ENCODE results near the gene SLC25A4. TPM values are rescaled to one million over a fixed set of nuclear protein-coding genes. Genes with fewer than 3 reads are reported as not detected.
"Not testable (repeated sequence)": the region's sequence is repeated elsewhere in the genome, so short reads cannot be mapped to it uniquely, and the experiment has no call there.

The SLC25A4 gene
- total RNA-seq, 2 experiments from 2014 or later = 29.6 to 38.2 TPM

DNA sequence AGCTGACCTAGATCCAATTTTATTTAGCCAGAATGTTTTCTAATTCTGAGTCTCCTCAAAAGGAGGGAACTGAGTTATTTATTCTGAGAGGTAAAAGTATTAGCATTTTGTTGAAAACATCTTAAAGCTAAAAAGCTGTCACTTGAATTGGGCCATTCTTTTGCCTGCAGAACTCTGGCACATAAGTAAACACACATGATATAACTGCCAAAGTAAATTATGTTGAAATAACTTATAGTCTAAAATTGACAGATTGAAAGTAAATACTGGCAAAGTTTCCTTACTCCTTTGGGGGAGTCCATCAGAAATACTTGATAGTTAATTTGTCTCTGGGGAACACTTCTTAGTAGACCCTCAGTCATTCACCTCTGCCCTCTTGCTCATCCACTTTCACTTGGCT lies 38.3 kb upstream of the SLC25A4 start:
- intact Hi-C loops (cut with micrococcal nuclease; ENCODE audit: unreplicated experiment) = loop anchor here (5.0 kb wide), 1 partner anchor 77 kb away; no protein-coding TSS in a partner anchor
- no TSS peak for BruUV-seq (replicated peaks)
- no peak overlapping the region for H3K4me3 ChIP-seq (ENCODE audit: low read depth, low read length, poor library complexity, severe bottlenecking)
- H3K9me3 ChIP-seq (ENCODE audit: low read length) = no peaks in the 10 kb centered on the region
- POLR2A ChIA-PET = interaction anchor here (0.6 to 1.1 kb wide), 3 partner anchors 38 to 937 kb away, joined by 3 to 4 read pairs (median 4); partner anchors contain the start of gene SLC25A4
- TF ChIP-seq, protein P1, sequence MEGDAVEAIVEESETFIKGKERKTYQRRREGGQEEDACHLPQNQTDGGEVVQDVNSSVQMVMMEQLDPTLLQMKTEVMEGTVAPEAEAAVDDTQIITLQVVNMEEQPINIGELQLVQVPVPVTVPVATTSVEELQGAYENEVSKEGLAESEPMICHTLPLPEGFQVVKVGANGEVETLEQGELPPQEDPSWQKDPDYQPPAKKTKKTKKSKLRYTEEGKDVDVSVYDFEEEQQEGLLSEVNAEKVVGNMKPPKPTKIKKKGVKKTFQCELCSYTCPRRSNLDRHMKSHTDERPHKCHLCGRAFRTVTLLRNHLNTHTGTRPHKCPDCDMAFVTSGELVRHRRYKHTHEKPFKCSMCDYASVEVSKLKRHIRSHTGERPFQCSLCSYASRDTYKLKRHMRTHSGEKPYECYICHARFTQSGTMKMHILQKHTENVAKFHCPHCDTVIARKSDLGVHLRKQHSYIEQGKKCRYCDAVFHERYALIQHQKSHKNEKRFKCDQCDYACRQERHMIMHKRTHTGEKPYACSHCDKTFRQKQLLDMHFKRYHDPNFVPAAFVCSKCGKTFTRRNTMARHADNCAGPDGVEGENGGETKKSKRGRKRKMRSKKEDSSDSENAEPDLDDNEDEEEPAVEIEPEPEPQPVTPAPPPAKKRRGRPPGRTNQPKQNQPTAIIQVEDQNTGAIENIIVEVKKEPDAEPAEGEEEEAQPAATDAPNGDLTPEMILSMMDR (conservative IDR thresholded peaks at IDR 0.05; ENCODE audit: low read length) = no peak
- TF ChIP-seq EZH2phosphoT487 (IDR thresholded peaks at IDR 0.05; ENCODE audit: borderline replicate concordance, low read depth, low read length) = no peak
- no peak overlapping the region for H3K27ac ChIP-seq (ENCODE audit: low read depth, low read length, poor library complexity, severe bottlenecking)
- no peaks in the 10 kb centered on the region for H3K79me2 ChIP-seq (ENCODE audit: insufficient read depth, low read depth, low read length)
- no peaks in the 10 kb centered on the region for H4K20me1 ChIP-seq (ENCODE audit: insufficient read depth, low read length)
- no peak for DNase-seq (ENCODE audit: low spot score)
- no peaks in the 10 kb centered on the region for H3K36me3 ChIP-seq (ENCODE audit: insufficient read depth, low read length)
- H3K4me2 ChIP-seq (ENCODE audit: low read length) = no peak overlapping the region
- H3K4me1 ChIP-seq (ENCODE audit: insufficient read depth, low read length, poor library complexity, severe bottlenecking) = no peaks in the 10 kb centered on the region
- H3K9me2 ChIP-seq (ENCODE audit: insufficient read depth, low read length) = no peaks in the 10 kb centered on the region
- no peak overlapping the region for H2AFZ ChIP-seq (ENCODE audit: low read length)
- CTCF ChIA-PET (ENCODE audit: unreplicated experiment) = no interaction called here

DNA sequence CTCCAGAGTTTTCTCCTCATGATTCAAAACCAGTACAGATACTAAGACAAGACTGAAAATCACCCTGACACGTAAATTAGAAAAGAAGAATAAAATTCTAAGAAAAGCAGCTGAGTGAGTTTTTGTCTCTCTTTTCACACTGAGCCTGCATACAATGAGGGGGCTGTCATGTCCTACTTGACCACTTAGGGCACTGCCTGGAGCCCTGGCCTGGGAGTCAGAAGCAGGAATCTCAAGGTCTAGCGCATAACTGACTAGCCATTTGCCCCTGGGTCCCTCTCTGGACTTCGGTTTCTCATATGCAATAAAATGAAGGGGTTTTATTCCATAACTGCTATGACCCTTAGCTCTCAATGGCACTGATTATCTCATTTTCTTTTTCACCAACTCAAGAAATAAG lies 36.7 kb upstream of the SLC25A4 start:
- Histone ChIP-seq H4K20me1 (ENCODE audit: insufficient read depth, low read length) (no peaks in the 10 kb centered on the region), H3K36me3 (ENCODE audit: insufficient read depth, low read length) (no peaks in the 10 kb centered on the region), H3K9me3 (ENCODE audit: low read length) (no peaks in the 10 kb centered on the region), H3K79me2 (ENCODE audit: insufficient read depth, low read depth, low read length) (no peaks in the 10 kb centered on the region), H3K4me1 (ENCODE audit: insufficient read depth, low read length, poor library complexity, severe bottlenecking) (no peaks in the 10 kb centered on the region), H3K27ac (ENCODE audit: low read depth, low read length, poor library complexity, severe bottlenecking) (no peak overlapping the region), H3K4me2 (ENCODE audit: low read length) (no peak overlapping the region), H3K4me3 (ENCODE audit: low read depth, low read length, poor library complexity, severe bottlenecking) (no peak overlapping the region), H2AFZ (ENCODE audit: low read length) (no peak overlapping the region), H3K9me2 (ENCODE audit: insufficient read depth, low read length) (no peaks in the 10 kb centered on the region)
- no peak for DNase-seq (ENCODE audit: low spot score)
- TF ChIP-seq EZH2phosphoT487 (IDR thresholded peaks at IDR 0.05; ENCODE audit: borderline replicate concordance, low read depth, low read length) = no peak
- TF ChIP-seq, protein P1 (conservative IDR thresholded peaks at IDR 0.05; ENCODE audit: low read length) = no peak
- ChIA-PET CTCF (ENCODE audit: unreplicated experiment) (no interaction called here), POLR2A (interaction anchor here (0.7 to 1.2 kb wide), 6 partner anchors 8 to 80 kb away, joined by 3 to 5 read pairs (median 3); partner anchors contain the start of gene SLC25A4)
- intact Hi-C loops (cut with micrococcal nuclease; ENCODE audit: unreplicated experiment) = loop anchor here (5.0 kb wide), 1 partner anchor 79 kb away; no protein-coding TSS in a partner anchor
- no TSS peak for BruUV-seq (replicated peaks)

DNA sequence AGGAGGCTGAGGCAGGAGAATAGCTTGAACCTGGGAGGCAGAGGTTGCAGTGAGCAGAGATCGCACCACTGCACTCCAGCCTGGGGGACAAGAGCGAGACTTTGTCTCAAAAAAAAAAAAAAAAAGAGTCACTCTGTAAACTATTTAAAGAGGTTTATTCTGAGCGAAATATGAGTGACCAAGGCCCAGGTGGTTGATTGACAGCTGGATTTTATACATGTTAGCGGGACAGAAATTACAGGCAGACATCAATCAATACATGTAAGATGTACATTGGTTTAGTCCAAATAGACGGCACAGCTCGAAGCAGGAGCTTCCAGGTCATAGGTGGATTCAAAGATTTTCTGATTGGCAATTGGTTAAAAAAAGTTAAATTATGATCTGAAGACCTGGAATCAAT lies 35.5 kb upstream of the SLC25A4 start:
- H3K36me3 ChIP-seq (ENCODE audit: insufficient read depth, low read length); H3K79me2 ChIP-seq (ENCODE audit: insufficient read depth, low read depth, low read length); DNase-seq (ENCODE audit: low spot score); H3K9me2 ChIP-seq (ENCODE audit: insufficient read depth, low read length); H2AFZ ChIP-seq (ENCODE audit: low read length); H4K20me1 ChIP-seq (ENCODE audit: insufficient read depth, low read length); H3K27ac ChIP-seq (ENCODE audit: low read depth, low read length, poor library complexity, severe bottlenecking); H3K4me2 ChIP-seq (ENCODE audit: low read length); CTCF ChIA-PET (ENCODE audit: unreplicated experiment); BruUV-seq (replicated peaks); H3K4me3 ChIP-seq (ENCODE audit: low read depth, low read length, poor library complexity, severe bottlenecking); H3K4me1 ChIP-seq (ENCODE audit: insufficient read depth, low read length, poor library complexity, severe bottlenecking); H3K9me3 ChIP-seq (ENCODE audit: low read length): not testable (repeated sequence)
- POLR2A ChIA-PET = interaction anchor here (0.7 to 1.2 kb wide), 5 partner anchors 8 to 327 kb away, joined by 3 to 5 read pairs (median 3); no protein-coding TSS in a partner anchor
- intact Hi-C loops (cut with micrococcal nuclease; ENCODE audit: unreplicated experiment) = loop anchor here (5.0 kb wide), 1 partner anchor 80 kb away; no protein-coding TSS in a partner anchor
